ELF-1 (cell line): ENCODE results near the gene AIG1.

Source experiments
- DNase-seq: peaks from one replicate; pipeline ENCODE4 v3.0.0-alpha.2; 2016; ENCODE audit warnings: low read depth, low spot score

AIG1 gene

DNA sequence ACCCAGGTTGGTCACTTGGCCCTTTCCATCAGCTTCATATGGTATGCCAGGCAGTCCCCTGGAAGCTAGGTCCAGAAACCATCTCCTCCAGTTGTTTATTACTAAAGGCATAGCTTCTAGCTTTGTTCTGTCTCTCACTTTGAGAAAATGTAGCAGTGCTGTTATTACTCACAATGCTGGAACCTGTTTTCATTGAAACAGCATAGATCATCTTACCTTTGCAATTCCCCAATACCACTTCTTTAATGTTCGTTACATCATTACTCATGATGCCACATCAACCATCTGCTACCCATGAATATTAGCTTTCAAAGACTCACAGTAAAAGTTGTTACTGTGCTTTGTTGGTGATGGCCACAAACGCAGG, 301.5 kb downstream of the AIG1 start:
- DNase-seq, result no peak

DNA sequence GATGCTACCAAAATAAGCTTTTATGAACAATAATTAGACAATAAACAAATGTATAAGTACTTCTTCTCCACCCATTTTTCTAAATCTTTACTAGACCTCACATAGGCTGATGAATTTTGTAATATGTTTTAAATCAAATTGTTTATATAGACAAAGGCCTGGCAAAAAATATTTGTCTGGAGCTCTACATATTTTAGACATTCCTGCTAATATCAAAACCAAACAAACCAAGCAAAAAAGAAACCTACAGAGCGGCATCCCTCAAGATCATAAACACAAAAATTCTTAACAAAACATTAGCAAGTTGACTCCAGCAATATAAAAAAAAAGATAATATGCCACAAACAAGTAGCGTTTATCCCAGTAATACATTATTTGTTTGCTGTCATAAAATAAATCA, 302.6 kb downstream of the AIG1 start:
- DNase-seq, result no peak

DNA sequence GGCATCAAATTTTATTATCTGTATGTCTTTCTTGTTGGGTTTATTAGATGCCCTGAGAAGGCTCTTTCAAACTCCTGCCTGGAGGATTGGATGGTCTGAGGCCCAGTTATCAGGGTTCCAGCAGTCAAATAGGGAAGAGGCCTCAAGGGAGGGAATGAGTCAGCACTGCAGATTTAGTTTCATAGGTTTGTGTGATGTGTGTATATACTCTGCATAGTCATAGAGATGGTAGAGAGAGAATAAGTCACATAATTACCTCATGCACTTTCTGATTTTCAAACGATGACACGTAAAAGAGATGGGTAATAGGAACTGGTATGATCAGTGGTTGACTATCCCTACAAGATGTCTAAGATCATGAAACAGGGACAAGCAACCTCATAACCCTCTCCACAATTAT, 307.7 kb downstream of the AIG1 start:
- DNase-seq, result no peak

DNA sequence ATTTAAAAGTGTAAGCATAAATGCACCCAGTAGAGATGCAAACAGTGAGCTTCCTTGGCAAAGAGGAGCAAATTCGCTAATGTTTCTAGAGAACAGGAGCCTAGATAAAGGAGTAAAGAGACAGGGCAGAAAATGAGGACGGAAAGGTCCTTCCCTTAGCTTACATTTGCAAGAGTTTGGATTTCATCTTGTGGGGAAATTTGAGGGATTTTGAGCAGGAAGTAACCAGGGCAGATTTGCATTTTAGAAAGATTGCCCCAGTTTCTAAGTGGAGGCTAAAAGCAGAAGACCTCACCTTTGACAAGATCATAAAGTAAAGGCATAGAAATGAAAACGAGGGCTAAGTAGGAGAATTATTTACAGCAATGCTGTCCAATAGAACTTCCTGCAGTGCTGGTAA, 309.3 kb downstream of the AIG1 start:
- DNase-seq, result no peak

DNA sequence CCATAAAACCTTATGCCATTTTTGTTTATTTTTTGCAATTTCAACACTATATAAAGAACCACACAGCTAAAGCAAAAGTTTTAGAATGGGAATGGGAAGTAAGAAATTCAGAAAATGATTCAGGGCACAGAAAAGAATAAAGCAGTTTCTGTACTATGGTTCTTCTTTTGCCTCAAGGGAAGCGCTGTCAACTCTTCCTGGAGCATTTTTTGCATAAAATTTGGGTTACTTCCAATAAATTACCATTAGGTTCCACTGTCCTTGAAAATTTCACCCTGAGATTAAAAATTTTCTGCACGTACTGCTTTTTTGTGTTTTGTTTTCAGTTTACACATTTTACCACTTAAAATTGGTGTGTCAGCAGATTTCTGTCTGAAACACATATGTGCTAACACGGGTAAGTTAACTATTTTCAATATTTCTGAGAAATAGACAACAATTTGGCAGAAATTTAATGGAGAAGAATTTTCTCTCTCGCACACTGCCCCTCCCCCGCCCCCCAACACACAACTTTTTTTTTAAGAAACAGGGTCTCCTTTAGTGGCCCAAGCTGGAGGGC, 310.2 kb downstream of the AIG1 start:
- no peak for DNase-seq

DNA sequence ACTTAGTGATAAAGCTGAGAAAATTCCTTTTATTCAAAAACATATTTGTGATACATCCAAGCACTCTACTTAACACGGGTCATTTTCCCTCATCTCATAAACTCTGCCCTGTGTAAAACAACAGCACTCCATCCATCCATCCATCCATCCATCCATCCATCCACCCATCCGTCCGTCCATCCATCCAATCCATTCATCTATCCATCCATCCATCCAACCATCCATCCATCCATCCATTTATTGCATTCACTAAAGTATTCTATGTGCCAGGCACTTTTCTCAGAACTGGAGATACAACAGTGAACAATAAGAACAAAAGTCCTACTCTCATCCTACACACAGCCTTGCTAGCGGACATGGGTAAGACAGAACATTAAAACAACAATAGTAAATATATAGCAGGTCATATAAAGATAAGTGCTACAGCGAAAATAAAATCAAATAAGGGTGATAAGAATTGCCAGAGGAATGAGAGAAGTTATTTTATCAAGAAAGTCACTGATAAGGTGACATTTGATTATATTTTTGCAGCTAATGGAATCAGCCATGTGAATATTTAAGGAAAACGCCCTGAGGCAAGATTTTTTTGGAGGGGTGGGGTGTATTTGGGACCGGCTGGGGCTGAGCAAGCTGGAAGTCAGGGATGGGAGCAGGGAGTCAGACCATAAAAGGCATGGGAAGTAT, 311.7 kb downstream of the AIG1 start:
- DNase-seq, result no peak

DNA sequence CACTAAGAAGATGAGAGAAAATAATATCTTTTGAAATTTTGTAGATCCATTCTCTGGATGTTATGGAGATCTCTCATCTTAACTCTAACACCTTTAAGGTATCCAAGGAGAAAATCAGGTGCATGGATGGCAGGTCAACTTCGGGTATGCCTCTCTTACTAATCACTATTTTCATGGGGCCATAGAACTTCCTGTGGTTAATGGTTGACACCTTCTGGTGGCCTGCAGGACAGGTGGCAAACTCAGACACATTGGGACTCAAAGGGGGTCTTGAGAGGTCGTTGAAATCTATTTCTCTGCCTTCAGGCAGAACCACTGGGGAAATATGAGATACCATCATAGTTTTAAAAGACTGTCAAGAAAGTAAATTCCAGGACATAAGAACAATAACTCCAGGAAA, 313.3 kb downstream of the AIG1 start:
- DNase-seq, result no peak

DNA sequence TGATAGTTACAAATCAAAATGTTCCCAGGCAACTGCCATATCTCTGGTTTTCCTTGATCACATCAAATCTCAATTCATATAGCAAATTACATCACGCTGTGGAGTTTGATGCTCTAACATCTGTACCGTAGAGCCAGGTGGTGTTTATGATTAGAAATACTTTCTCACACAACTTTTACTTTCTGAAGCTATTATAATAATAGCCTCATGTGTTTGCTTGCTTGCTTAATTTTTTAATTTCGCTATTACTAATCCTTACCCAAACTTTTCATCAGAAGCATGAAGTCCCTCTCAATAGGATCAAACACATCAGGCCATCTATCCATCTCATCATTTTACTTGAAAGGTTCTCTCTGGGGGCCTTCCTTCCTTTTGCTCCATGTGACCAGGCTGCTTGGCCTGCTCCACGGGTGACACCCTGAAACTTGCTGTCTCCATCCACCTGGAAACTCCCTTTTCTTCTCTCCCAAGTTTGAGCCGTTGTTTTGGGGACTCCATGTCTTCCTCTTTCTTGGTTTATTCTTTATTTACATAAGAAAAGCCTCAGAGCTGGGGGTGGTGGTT, 314.4 kb downstream of the AIG1 start:
- no peak for DNase-seq

DNA sequence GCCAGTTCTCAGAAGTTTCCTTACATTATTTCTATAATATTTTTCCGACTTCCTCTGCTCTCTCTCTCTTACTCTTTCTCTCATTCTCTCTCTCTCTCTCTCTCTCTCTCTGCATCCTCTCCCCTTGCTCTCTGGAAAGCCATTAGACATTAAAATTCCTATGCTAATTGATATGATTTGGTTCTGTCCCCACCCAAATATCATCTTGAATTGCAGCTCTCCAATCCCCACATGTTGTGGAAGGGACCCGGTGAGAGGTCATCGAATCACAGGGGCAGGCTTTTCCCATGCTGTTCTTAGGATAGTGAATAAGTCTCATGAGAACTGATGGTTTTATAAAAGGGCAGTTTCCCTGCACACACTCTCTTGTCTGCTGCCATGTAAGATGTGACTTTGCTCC, 315.7 kb downstream of the AIG1 start:
- DNase-seq, result no peak

DNA sequence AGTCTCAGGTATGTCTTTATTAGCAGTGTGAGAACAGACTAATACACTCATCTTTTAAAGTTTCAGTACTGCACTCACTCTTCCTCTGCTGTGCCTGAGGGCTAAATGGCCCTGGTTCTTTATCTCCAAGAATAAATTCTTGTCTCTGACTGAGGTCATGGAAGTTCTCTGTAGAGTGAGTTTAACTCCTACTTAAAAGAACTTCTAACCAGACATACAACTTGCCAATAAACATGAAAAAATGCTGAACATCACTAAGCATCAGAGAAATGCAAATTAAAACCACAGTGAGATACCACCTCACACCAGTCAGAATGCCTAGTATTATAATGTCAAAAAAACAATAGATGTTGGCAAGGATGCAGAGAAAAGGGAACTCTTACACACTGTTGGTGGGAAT, 316.2 kb downstream of the AIG1 start:
- no peak for DNase-seq

DNA sequence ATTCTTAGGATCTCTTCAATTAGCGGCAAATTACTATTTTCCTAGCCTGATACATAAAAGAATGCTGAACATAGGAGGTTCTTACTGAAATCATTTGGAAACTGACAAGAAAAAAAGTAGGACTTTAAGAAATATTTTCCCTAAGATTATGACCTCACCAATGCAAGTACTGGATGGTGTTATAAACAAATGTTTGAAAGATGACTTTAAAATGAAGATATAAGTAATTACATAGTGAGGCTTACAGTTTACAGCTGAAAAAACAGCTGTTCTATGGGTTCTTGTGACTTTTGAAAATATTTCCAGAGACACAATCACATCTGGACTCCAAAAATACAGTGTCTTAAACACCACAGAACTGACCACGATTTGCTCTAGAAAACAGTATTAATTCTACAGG, 324.9 kb downstream of the AIG1 start:
- no peak for DNase-seq

DNA sequence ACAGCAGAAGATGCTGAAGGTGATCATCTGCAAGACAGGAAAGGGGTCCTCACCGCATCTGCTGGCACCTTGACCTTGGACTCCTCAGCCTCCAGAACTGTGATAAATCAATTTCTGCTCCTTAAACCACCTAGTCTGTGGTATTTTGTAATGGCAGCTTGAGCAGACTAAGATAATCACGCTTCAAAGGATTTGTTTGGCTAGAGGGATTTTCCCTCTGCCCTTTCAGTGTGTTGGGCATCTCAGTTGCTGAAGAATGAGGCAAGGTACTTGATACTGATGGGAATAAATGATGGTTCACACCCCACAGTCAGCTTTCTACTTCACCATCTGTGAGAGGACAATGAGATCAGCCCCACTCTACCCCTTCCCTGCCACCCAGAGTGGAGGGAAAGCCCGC, 329.6 kb downstream of the AIG1 start:
- DNase-seq, result no peak
